ENCODE results near the gene INTS15. TPM values are rescaled to one million over a fixed set of nuclear protein-coding genes. Genes with fewer than 3 reads are reported as not detected.
A peak's percentile ranks its signal among the peaks of the same experiment; 100 is the strongest.
"Not testable (repeated sequence)": the region's sequence is repeated elsewhere in the genome, so short reads cannot be mapped to it uniquely, and the experiment has no call there.

The INTS15 gene
- total RNA-seq, 2 experiments from 2014 or later, result 40.4 to 42.4 TPM

DNA sequence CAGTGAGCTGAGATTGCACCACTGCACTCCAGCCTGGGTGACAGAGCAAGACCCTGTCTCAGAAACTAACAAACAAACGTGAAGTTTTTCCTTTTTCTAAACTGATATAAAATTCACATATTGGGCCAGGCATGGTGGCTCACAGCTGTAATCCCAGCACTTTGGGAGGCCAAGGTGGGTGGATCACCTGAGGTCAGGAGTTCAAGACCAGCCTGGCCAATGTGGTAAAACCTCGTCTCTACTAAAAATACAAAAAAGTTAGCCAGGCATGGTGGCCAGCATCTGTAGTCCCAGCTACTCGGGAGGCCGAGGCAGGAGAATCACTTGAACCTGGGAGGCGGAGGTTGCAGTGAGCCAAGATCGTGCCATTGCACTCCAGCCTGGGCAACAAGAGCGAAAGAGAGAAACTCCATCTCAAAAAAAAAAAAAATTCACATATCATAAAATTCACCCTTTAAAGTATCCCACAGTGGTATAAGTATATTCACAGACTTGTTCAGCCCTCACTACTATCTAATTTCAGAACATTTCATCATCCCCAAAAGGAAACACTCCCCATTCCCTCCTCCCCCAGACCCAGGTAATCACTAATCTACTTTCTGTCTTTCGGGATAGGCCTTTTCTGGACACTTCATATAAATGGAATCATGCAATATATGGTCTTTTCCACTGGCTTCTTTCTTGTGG, 3.9 kb upstream of the INTS15 start:
- H3K4me3 Mint-ChIP-seq; DNase-seq; H3K9me3 Mint-ChIP-seq (ENCODE audit: low read depth); CTCF ChIA-PET; H3K27me3 Mint-ChIP-seq; H3K27ac Mint-ChIP-seq; ATAC-seq: not testable (repeated sequence)
- H3K36me3 Mint-ChIP-seq, result peaks cover 38% of the 10 kb centered on the region
- peaks cover 25% of the 10 kb centered on the region for H3K4me1 Mint-ChIP-seq

DNA sequence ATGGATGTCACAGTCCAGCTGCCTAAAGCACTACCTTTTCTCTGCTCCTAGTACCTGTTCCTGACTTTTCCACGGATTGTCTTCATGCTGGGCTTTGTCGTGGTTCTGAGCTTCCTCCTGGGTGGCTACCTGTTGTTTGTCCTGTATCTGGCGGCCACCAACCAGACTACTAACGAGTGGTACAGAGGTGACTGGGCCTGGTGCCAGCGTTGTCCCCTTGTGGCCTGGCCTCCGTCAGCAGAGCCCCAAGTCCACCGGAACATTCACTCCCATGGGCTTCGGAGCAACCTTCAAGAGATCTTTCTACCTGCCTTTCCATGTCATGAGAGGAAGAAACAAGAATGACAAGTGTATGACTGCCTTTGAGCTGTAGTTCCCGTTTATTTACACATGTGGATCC, 1.3 kb upstream of the INTS15 start:
- Mint-ChIP-seq H3K27ac (peak overlapping the region; percentile 52), H3K36me3 (peaks cover 32% of the 10 kb centered on the region), H3K4me1 (peaks cover 24% of the 10 kb centered on the region), H3K9me3 (ENCODE audit: low read depth) (no peaks in the 10 kb centered on the region), H3K27me3 (no peaks in the 10 kb centered on the region), H3K4me3 (peak overlapping the region; percentile 50)
- ATAC-seq (no peak), DNase-seq (no peak)
- CTCF ChIA-PET, result interaction anchor here (1.2 to 5.8 kb wide), 2 partner anchors 13 to 17 kb away, joined by 3 to 60 read pairs; partner anchors contain the start of gene ZDHHC4

DNA sequence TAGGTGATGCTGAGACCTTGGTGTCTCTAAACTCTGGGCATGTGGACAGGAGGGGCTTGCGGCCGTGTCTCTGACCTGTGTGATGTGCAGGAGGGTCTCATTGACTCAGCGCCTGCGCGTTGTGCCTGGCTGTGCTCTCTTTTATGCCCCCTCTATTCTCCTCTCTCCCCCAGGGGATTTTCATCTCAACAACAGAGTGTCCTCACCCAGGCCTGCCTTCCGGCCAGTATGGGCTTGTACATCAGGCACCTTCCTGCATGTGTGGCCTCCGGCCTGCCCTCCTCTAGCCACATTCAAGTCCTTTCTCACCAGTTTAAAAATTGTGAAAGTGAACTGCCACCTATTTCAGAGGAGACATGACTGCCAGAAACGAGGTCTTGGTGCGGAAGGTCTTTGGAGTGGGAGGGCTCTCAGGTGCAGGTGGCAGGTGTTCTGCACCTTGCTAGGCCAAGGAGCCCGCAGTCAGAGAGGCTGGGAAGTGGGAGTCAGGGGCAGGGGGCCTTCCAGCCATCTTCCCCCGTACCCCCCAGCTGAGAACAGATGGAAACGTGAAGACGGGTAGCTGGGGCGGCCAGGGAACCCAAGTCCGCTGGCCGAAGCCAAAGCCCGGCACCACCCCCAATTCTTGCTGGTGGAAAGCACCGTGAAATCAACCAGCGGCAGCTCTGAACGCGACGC, 531 bp upstream of the INTS15 start:
- H3K27ac Mint-ChIP-seq, result peak overlapping the region; percentile 69
- ATAC-seq (no peak), DNase-seq (no peak)
- peaks cover 25% of the 10 kb centered on the region for H3K4me1 Mint-ChIP-seq
- peak overlapping the region; percentile 50 for H3K4me3 Mint-ChIP-seq
- no peaks in the 10 kb centered on the region for H3K9me3 Mint-ChIP-seq (ENCODE audit: low read depth)
- H3K27me3 Mint-ChIP-seq, result no peaks in the 10 kb centered on the region
- H3K36me3 Mint-ChIP-seq, result peaks cover 35% of the 10 kb centered on the region
- CTCF ChIA-PET, result interaction anchor here (1.2 to 5.8 kb wide), 12 partner anchors 8 to 268 kb away, joined by 3 to 60 read pairs (median 6); partner anchors contain the start of gene ZDHHC4

- CTCF ChIA-PET, result interaction anchor here (0.7 to 5.8 kb wide), 15 partner anchors 10 to 267 kb away, joined by 3 to 60 read pairs (median 5); partner anchors contain the start of gene ZDHHC4
- Mint-ChIP-seq H3K27me3 (no peaks in the 10 kb centered on the region), H3K9me3 (ENCODE audit: low read depth) (no peaks in the 10 kb centered on the region), H3K27ac (peak overlapping the region; percentile 80), H3K4me1 (peaks cover 26% of the 10 kb centered on the region), H3K36me3 (peaks cover 31% of the 10 kb centered on the region), H3K4me3 (peak overlapping the region; percentile 86)
- no peak for ATAC-seq
- no peak for DNase-seq
Observed at GRCh38 chr7:6590645-6591110, 857 bp downstream of the INTS15 start.

DNA sequence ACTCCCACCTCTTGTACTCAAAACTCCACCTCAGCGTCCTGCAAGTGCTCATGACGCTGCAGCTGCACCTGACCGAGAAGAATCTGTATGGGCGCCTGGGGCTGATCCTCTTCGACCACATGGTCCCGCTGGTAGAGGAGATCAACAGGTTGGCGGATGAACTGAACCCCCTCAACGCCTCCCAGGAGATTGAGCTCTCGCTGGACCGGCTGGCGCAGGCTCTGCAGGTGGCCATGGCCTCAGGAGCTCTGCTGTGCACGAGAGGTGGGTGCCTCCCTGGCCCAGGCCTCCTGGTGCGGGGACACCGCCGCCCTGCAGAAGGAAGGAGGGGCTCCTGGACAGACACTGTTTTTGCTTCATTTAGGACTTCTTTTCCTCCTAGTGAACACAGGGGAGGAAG, 10.3 kb downstream of the INTS15 start:
- H3K4me1 Mint-ChIP-seq, result no peaks in the 10 kb centered on the region
- CTCF ChIA-PET, result interaction anchor here (1.3 to 2.1 kb wide), 3 partner anchors 10 to 22 kb away, joined by 3 to 14 read pairs (median 6); partner anchors contain the start of genes INTS15 and ZDHHC4

GRCh38 chr7:6604458-6604857, 14.6 kb downstream of the INTS15 start:
- Mint-ChIP-seq H3K9me3 (ENCODE audit: low read depth) (no peaks in the 10 kb centered on the region), H3K27ac (no peak overlapping the region), H3K4me3 (no peak overlapping the region), H3K4me1 (no peaks in the 10 kb centered on the region), H3K36me3 (peaks cover 15% of the 10 kb centered on the region), H3K27me3 (no peaks in the 10 kb centered on the region)
- ATAC-seq (no peak), DNase-seq (no peak)
- CTCF ChIA-PET, result no interaction called here

More for the DNA sequence above, 10.3 kb downstream of the INTS15 start:
- no peak overlapping the region for H3K4me3 Mint-ChIP-seq
- no peaks in the 10 kb centered on the region for H3K9me3 Mint-ChIP-seq (ENCODE audit: low read depth)
- ATAC-seq (no peak), DNase-seq (no peak)
- no peak overlapping the region for H3K27ac Mint-ChIP-seq
- H3K36me3 Mint-ChIP-seq, result peaks cover 32% of the 10 kb centered on the region
- no peaks in the 10 kb centered on the region for H3K27me3 Mint-ChIP-seq

- CTCF ChIA-PET, result interaction anchor here (1.0 kb wide), 1 partner anchor 16 kb away, joined by 3 read pairs; no protein-coding TSS in a partner anchor
- DNase-seq (no peak), ATAC-seq (no peak)
- Mint-ChIP-seq H3K4me1 (no peaks in the 10 kb centered on the region), H3K9me3 (ENCODE audit: low read depth) (no peaks in the 10 kb centered on the region), H3K27ac (no peak overlapping the region), H3K4me3 (no peak overlapping the region), H3K27me3 (no peaks in the 10 kb centered on the region), H3K36me3 (peaks cover 14% of the 10 kb centered on the region)
Observed at GRCh38 chr7:6606866-6607583, 17.2 kb downstream of the INTS15 start.

DNA sequence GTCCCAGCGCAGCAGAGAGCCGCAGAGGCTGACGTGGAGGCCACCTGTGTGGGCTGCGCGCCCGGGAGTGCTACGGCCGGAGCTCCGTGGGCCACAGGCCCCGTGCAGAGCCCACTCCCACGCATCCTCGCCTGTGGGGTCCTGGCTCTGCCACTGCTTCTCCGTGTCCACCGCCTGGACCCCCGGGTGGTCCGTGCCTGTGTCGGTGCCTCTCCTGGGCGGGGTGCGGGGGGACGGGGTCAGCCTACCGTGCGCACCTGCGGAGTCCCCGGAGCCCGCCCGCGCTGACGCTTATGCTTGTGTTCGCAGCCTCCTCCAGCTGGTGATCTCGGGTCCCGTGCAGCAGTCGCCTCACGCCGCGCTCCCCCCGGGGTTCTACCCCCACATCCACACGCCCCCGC, 17.8 kb downstream of the INTS15 start:
- peaks cover 2% of the 10 kb centered on the region for H3K27me3 Mint-ChIP-seq
- H3K9me3 Mint-ChIP-seq (ENCODE audit: low read depth), result no peaks in the 10 kb centered on the region
- no peak for ATAC-seq

GRCh38 chr7:6608081-6608480, 18.3 kb downstream of the INTS15 start:
- H3K9me3 Mint-ChIP-seq (ENCODE audit: low read depth), result no peaks in the 10 kb centered on the region
- H3K27ac Mint-ChIP-seq, result no peak overlapping the region
- H3K4me1 Mint-ChIP-seq, result no peaks in the 10 kb centered on the region
- H3K4me3 Mint-ChIP-seq, result no peak overlapping the region
- H3K36me3 Mint-ChIP-seq, result peaks cover 11% of the 10 kb centered on the region
- H3K27me3 Mint-ChIP-seq, result peaks cover 2% of the 10 kb centered on the region
- DNase-seq, result no peak
- CTCF ChIA-PET, result no interaction called here
- ATAC-seq, result no peak

More for the DNA sequence above, 17.8 kb downstream of the INTS15 start:
- H3K4me3 Mint-ChIP-seq, result no peak overlapping the region
- peaks cover 12% of the 10 kb centered on the region for H3K36me3 Mint-ChIP-seq
- CTCF ChIA-PET, result no interaction called here
- H3K27ac Mint-ChIP-seq, result no peak overlapping the region
- DNase-seq, result no peak
- no peaks in the 10 kb centered on the region for H3K4me1 Mint-ChIP-seq

- Mint-ChIP-seq H3K9me3 (ENCODE audit: low read depth) (no peaks in the 10 kb centered on the region), H3K27ac (no peak overlapping the region), H3K27me3 (peaks cover 7% of the 10 kb centered on the region), H3K36me3 (peaks cover 9% of the 10 kb centered on the region), H3K4me1 (no peaks in the 10 kb centered on the region), H3K4me3 (no peak overlapping the region)
- ATAC-seq (no peak), DNase-seq (no peak)
- CTCF ChIA-PET, result interaction anchor here (1.1 kb wide), 1 partner anchor 19 kb away, joined by 4 read pairs; the partner anchor contains the start of gene INTS15
Observed at GRCh38 chr7:6608794-6609193, 19.0 kb downstream of the INTS15 start.

DNA sequence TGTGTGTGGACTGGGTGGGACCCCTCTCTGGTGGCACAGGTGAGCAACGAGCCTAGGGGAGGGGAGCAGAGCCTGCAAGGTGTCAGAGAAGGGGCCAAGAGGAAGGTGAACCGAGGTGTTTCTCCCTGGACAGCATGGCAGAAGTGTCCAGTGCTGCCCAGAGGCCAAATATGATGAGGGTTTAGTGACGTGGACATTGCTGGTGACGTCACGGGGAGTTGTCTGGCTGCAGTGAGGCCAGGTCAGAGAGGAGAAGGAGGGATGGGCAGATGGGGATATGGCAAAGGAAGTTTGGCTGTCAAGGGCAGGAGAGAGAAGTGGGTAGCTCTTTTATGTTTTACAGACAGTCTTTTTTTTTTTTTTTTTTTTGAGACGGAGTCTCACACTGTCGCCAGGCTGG, 23.0 kb downstream of the INTS15 start:
- CTCF ChIA-PET, result interaction anchor here (1.1 to 1.3 kb wide), 2 partner anchors 23 to 245 kb away, joined by 3 to 4 read pairs; partner anchors contain the start of gene INTS15
- ATAC-seq, result no peak
- peaks cover 2% of the 10 kb centered on the region for H3K36me3 Mint-ChIP-seq
- peaks cover 5% of the 10 kb centered on the region for H3K4me1 Mint-ChIP-seq
- no peaks in the 10 kb centered on the region for H3K9me3 Mint-ChIP-seq (ENCODE audit: low read depth)
- H3K27ac Mint-ChIP-seq, result no peak overlapping the region
- no peak for DNase-seq
- H3K4me3 Mint-ChIP-seq, result no peak overlapping the region
- H3K27me3 Mint-ChIP-seq, result peaks cover 24% of the 10 kb centered on the region

- Mint-ChIP-seq H3K9me3 (ENCODE audit: low read depth) (no peaks in the 10 kb centered on the region), H3K36me3 (peaks cover 2% of the 10 kb centered on the region), H3K4me1 (peaks cover 7% of the 10 kb centered on the region), H3K4me3 (no peak overlapping the region), H3K27ac (no peak overlapping the region), H3K27me3 (peaks cover 24% of the 10 kb centered on the region)
- no peak for DNase-seq
- no peak for ATAC-seq
- CTCF ChIA-PET, result no interaction called here
Observed at GRCh38 chr7:6613706-6614105, 23.9 kb downstream of the INTS15 start.
